ENCODE measurements around the gene SNAPIN. TPM values are rescaled to one million over a fixed set of nuclear protein-coding genes. Genes with fewer than 3 reads are reported as not detected.

Gene SNAPIN
- total RNA-seq: 61.7 and 69.8 TPM in 2 replicates

GRCh38 chr1:153658400-153659174 lies at the start of gene SNAPIN:
TSS of gene SNAPIN (plus strand) at chr1:153658703. CDS start at chr1:153658744, 41 bp downstream.

DNA sequence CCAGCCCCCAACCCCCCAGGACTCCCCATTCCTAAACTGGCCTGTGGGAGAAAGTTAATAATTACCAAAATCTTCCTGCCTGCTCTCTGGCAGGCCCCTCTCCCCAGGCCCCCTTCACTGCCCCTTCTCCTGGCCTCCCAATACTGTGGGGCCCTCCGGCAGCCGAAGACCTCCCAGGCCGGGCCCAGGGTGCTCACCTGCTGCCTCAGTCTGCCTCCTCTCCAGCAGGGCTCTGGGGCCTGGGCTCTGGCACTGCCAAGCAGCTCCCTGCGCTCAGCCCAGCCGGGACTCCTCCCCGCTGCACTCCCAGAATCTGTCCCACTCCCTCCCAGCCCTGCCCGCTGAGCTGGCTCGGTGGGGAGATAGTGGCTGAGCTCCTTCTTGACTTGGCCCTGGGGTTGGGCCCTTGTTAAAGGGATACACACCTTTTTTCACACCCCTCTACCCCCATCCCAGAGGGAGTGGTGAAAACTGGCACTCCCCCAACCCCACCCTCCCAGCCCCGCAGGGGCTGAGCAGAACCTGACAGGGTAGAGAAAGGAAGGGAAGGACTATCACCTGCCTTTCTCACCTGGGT lies 45.7 kb upstream of the SNAPIN start, which contains the start of gene S100A16:
Gene S100A16 (minus strand): TSS at position 383 of the 577 bp plus-strand sequence. CDS start 4,986 bp downstream, outside the sequence.

GRCh38 chr1:153616144-153616916 lies 42.2 kb upstream of the SNAPIN start, which contains the start of gene S100A14:
TSS of gene S100A14 (minus strand) at chr1:153616325. CDS start at chr1:153615858, 467 bp downstream.

GRCh38 chr1:153626904-153627714 lies 31.4 kb upstream of the SNAPIN start, which contains the start of gene S100A13:
TSS of gene S100A13 (minus strand) at chr1:153627505. CDS start at chr1:153626472, 1,033 bp downstream.

GRCh38 chr1:153627715-153628626 lies 30.5 kb upstream of the SNAPIN start, which contains the start of gene S100A1:
TSS of gene S100A1 (plus strand) at chr1:153628434. CDS start at chr1:153630522, 2,088 bp downstream.

DNA sequence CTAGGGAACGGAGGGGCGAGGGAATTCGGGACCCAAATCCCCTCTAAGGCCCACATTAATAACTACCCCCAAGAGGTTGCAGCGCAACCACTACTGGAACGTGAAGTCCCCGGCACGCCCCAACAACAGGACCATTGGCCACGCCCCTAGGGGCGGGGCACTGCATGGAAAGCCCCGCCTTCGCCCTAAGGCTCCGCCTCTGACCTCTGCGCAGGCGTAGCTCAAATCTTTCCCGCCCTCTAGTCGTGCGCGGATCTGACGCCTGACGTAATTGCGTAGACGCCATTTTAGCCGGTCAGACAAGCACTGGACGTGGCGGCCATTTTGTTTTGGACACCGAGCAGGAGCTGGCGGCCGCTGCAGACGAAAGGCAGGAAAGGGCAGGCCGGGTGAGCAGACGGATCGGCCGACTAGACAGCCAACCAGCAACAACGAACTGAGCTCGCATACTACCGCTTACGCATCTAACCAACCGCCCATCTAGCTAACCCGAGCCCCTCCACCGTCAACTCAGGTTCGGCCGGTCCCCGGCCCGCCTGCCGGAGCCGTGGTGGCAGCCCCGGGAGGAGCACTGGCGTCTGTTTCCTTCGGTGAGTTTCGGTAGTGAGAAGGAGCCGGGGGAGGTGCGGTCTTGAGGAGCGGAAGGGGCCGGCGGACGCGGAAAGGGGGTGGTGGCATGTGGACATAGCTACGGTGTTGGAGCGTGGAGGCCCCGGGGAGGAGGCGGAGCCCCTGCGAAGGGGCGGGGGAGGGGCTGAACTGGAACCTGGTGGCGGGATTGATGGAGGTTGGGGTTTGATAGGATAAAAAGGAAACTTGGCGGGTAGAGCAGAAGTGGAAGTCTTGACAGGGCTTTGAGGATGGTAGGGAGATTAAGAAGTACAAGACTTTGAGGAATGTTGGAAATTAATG lies 24.5 kb upstream of the SNAPIN start, which contains the start of gene CHTOP:
Gene CHTOP (plus strand): TSS at position 313 of the 912 bp plus-strand sequence. CDS start 2,523 bp downstream, outside the sequence.

GRCh38 chr1:153670859-153671627 lies 12.5 kb downstream of the SNAPIN start, which contains the start of gene ILF2:
TSS of gene ILF2 (minus strand) at chr1:153670993. CDS start at chr1:153670922, 71 bp downstream.

DNA sequence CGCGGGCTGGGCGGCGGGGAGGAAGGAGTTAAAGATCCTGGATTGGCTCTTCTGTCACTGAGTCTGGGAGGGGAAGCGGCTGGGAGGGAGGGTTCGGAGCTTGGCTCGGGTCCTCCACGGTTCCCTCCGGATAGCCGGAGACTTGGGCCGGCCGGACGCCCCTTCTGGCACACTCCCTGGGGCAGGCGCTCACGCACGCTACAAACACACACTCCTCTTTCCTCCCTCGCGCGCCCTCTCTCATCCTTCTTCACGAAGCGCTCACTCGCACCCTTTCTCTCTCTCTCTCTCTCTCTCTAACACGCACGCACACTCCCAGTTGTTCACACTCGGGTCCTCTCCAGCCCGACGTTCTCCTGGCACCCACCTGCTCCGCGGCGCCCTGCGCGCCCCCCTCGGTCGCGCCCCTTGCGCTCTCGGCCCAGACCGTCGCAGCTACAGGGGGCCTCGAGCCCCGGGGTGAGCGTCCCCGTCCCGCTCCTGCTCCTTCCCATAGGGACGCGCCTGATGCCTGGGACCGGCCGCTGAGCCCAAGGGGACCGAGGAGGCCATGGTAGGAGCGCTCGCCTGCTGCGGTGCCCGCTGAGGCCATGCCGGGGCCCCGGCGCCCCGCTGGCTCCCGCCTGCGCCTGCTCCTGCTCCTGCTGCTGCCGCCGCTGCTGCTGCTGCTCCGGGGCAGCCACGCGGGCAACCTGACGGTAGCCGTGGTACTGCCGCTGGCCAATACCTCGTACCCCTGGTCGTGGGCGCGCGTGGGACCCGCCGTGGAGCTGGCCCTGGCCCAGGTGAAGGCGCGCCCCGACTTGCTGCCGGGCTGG lies 20.2 kb downstream of the SNAPIN start, which contains the start of gene NPR1:
Gene NPR1 (plus strand): TSS at position 170 of the 818 bp plus-strand sequence. CDS start 421 bp downstream, at position 591.

Other genes with a start within 250 kb of the SNAPIN start
- gene S100A7A, start 242.2 kb upstream of the SNAPIN start, total RNA-seq: not detected in 2 replicates
- gene S100A7, start 198.1 kb upstream of the SNAPIN start, total RNA-seq: not detected in 2 replicates
- 607 and 730 TPM in 2 replicates for gene S100A6, start 122.7 kb upstream of the SNAPIN start, total RNA-seq
- not detected in 2 replicates for gene S100A5, start 117.8 kb upstream of the SNAPIN start, total RNA-seq
- 30.4 and 70.7 TPM in 2 replicates for gene S100A4, start 112.9 kb upstream of the SNAPIN start, total RNA-seq
- 2.8 and 4.6 TPM in 2 replicates for gene S100A3, start 109.4 kb upstream of the SNAPIN start, total RNA-seq
- 0.85 and 2.5 TPM in 2 replicates for gene S100A2, start 92.9 kb upstream of the SNAPIN start, total RNA-seq
- gene S100A16, start 45.6 kb upstream of the SNAPIN start, total RNA-seq: 126 and 297 TPM in 2 replicates
- 0.19 TPM in 1 of 2 replicates, not detected in the other for gene S100A14, start 42.4 kb upstream of the SNAPIN start, total RNA-seq
- gene S100A13, start 31.2 kb upstream of the SNAPIN start, total RNA-seq: 97.2 and 98.0 TPM in 2 replicates
- not detected in 2 replicates for gene S100A1, start 30.3 kb upstream of the SNAPIN start, total RNA-seq
- gene CHTOP, start 24.6 kb upstream of the SNAPIN start, total RNA-seq: 24.2 and 38.3 TPM in 2 replicates
- 151 and 266 TPM in 2 replicates for gene ILF2, start 12.3 kb downstream of the SNAPIN start, total RNA-seq
- 0.19 and 0.85 TPM in 2 replicates for gene NPR1, start 20.0 kb downstream of the SNAPIN start, total RNA-seq
- 26.5 and 29.7 TPM in 2 replicates for gene INTS3, start 69.3 kb downstream of the SNAPIN start, total RNA-seq
- gene SLC27A3, start 116.7 kb downstream of the SNAPIN start, total RNA-seq: 6.1 and 8.5 TPM in 2 replicates

All from regular cardiac myocyte (primary cell).